ENCODE measurements around the gene STRA6.

The STRA6 gene

DNA sequence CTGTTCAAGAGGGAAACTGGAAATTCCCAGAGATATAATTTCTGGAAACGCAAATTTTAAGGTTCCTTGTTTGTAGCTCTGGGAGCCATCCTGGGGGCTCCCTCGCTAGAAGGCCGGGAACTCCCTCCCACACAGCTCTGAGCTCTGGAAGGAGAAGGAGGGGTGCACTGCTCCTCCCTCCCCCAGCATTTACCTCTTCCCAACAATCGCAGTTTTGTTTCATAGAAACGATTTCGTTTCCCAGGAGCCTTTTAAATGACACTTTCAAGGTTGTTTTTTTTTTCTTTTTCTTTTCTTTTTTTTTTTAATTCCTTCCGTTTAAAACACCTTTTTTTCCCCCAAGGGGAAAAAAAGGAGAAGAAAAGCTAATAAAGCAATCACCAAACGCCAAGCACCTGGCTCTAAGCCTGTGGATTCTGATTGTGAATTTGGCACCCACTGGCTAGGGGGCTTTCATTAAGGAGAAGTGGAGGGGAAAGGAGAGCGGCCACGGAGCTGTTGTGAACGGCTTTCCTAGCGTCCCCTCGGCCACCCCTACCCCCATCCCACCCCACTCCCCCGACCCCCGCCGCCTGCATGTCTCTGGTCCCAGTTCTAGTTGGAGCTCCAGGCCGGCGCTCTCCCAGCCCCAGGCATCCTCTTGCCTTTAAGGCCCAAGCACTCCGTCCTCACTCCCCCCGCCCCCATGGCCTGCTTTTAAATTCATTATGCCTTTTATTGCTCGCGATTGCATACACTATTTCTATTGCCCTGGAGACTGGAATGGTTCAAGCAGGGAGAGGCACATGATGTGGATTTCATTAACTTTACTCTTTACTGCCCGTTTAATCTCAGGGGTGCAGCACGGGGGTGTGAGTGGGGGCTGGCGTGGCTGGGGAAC lies 19.9 kb upstream of the STRA6 start:
- Histone ChIP-seq H2AFZ (ENCODE audit: low read length) (no peak overlapping the region), H3K4me2 (ENCODE audit: low read depth, low read length, poor library complexity, severe bottlenecking) (no peak overlapping the region), H3K9ac (ENCODE audit: low read depth, low read length, poor library complexity, severe bottlenecking) (no peak overlapping the region), H3K79me2 (ENCODE audit: insufficient read depth, low read length) (no peaks in the 10 kb centered on the region), H3K36me3 (ENCODE audit: insufficient read depth, low read length) (no peaks in the 10 kb centered on the region), H4K20me1 (ENCODE audit: insufficient read depth, low read length, poor library complexity, severe bottlenecking) (no peaks in the 10 kb centered on the region), H3K4me1 (ENCODE audit: insufficient read depth, low read length, poor library complexity, severe bottlenecking) (peaks cover 22% of the 10 kb centered on the region), H3K9me2 (replicated peaks; ENCODE audit: low read depth, low read length) (no peaks in the 10 kb centered on the region), H3K27me3 (ENCODE audit: insufficient read depth, low read length, poor library complexity, severe bottlenecking) (no peaks in the 10 kb centered on the region), H3K9me3 (ENCODE audit: insufficient read depth, low read depth, low read length) (no peaks in the 10 kb centered on the region), H3F3A (ENCODE audit: low read depth) (no peaks in the 10 kb centered on the region), H3K4me3 (ENCODE audit: low read length, poor library complexity, severe bottlenecking) (no peak overlapping the region)
- no peak for TF ChIP-seq EZH2phosphoT487 (IDR thresholded peaks at IDR 0.05; ENCODE audit: borderline replicate concordance)
- TF ChIP-seq, protein P1, sequence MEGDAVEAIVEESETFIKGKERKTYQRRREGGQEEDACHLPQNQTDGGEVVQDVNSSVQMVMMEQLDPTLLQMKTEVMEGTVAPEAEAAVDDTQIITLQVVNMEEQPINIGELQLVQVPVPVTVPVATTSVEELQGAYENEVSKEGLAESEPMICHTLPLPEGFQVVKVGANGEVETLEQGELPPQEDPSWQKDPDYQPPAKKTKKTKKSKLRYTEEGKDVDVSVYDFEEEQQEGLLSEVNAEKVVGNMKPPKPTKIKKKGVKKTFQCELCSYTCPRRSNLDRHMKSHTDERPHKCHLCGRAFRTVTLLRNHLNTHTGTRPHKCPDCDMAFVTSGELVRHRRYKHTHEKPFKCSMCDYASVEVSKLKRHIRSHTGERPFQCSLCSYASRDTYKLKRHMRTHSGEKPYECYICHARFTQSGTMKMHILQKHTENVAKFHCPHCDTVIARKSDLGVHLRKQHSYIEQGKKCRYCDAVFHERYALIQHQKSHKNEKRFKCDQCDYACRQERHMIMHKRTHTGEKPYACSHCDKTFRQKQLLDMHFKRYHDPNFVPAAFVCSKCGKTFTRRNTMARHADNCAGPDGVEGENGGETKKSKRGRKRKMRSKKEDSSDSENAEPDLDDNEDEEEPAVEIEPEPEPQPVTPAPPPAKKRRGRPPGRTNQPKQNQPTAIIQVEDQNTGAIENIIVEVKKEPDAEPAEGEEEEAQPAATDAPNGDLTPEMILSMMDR (conservative IDR thresholded peaks at IDR 0.05; ENCODE audit: low read length) = no peak

- Histone ChIP-seq H3K79me2 (ENCODE audit: insufficient read depth, low read length) (no peaks in the 10 kb centered on the region), H3F3A (ENCODE audit: low read depth) (no peaks in the 10 kb centered on the region), H4K20me1 (ENCODE audit: insufficient read depth, low read length, poor library complexity, severe bottlenecking) (no peaks in the 10 kb centered on the region), H3K9ac (ENCODE audit: low read depth, low read length, poor library complexity, severe bottlenecking) (no peak overlapping the region), H3K36me3 (ENCODE audit: insufficient read depth, low read length) (no peaks in the 10 kb centered on the region), H2AFZ (ENCODE audit: low read length) (no peak overlapping the region), H3K27me3 (ENCODE audit: insufficient read depth, low read length, poor library complexity, severe bottlenecking) (no peaks in the 10 kb centered on the region), H3K4me2 (ENCODE audit: low read depth, low read length, poor library complexity, severe bottlenecking) (no peak overlapping the region), H3K9me3 (ENCODE audit: insufficient read depth, low read depth, low read length) (no peaks in the 10 kb centered on the region), H3K9me2 (replicated peaks; ENCODE audit: low read depth, low read length) (no peaks in the 10 kb centered on the region), H3K4me3 (ENCODE audit: low read length, poor library complexity, severe bottlenecking) (no peak overlapping the region), H3K4me1 (ENCODE audit: insufficient read depth, low read length, poor library complexity, severe bottlenecking) (peaks cover 22% of the 10 kb centered on the region)
- TF ChIP-seq EZH2phosphoT487 (IDR thresholded peaks at IDR 0.05; ENCODE audit: borderline replicate concordance) = no peak
- TF ChIP-seq, protein P1 (conservative IDR thresholded peaks at IDR 0.05; ENCODE audit: low read length) = no peak
Measured at GRCh38 chr15:74221399-74222239, 19.0 kb upstream of the STRA6 start.

- Histone ChIP-seq H3F3A (ENCODE audit: low read depth) (no peaks in the 10 kb centered on the region), H3K4me1 (ENCODE audit: insufficient read depth, low read length, poor library complexity, severe bottlenecking) (peaks cover 22% of the 10 kb centered on the region), H3K9ac (ENCODE audit: low read depth, low read length, poor library complexity, severe bottlenecking) (peak overlapping the region; percentile 20), H3K9me3 (ENCODE audit: insufficient read depth, low read depth, low read length) (no peaks in the 10 kb centered on the region), H3K4me2 (ENCODE audit: low read depth, low read length, poor library complexity, severe bottlenecking) (no peak overlapping the region), H3K4me3 (ENCODE audit: low read length, poor library complexity, severe bottlenecking) (no peak overlapping the region), H3K36me3 (ENCODE audit: insufficient read depth, low read length) (no peaks in the 10 kb centered on the region), H3K9me2 (replicated peaks; ENCODE audit: low read depth, low read length) (no peaks in the 10 kb centered on the region), H3K79me2 (ENCODE audit: insufficient read depth, low read length) (no peaks in the 10 kb centered on the region), H2AFZ (ENCODE audit: low read length) (no peak overlapping the region), H4K20me1 (ENCODE audit: insufficient read depth, low read length, poor library complexity, severe bottlenecking) (no peaks in the 10 kb centered on the region), H3K27me3 (ENCODE audit: insufficient read depth, low read length, poor library complexity, severe bottlenecking) (no peaks in the 10 kb centered on the region)
- TF ChIP-seq EZH2phosphoT487 (IDR thresholded peaks at IDR 0.05; ENCODE audit: borderline replicate concordance) = no peak
- TF ChIP-seq, protein P1 (conservative IDR thresholded peaks at IDR 0.05; ENCODE audit: low read length) = no peak
Measured at GRCh38 chr15:74220475-74221248, 18.1 kb upstream of the STRA6 start.
